Psoas muscle (tissue), 8 donors: ENCODE results near the gene CACNG5. TPM values are rescaled to one million over a fixed set of nuclear protein-coding genes. Genes with fewer than 3 reads are reported as not detected.

Source experiments
- ATAC-seq, 4 donors: fragments of 200-7000 bp; cut with Tn5 transposase; one replicate each; pipeline ENCODE4 v1.9.1; 2020; ENCODE audit warnings: moderate library complexity in 3 of 4, mild to moderate bottlenecking in 2 of 4
- DNase-seq, 2 donors: peaks; one replicate each; pipeline ENCODE4 v3.0.0-alpha.2; 2020
- H3K27ac ChIP-seq: fragments of 200-600 bp; one replicate; pipeline ENCODE4 v1.8.0; 2022
- H3K27me3 ChIP-seq, 3 donors: fragments of 200-600 bp in 1 of 3; one replicate each; pipeline versions ENCODE4 v1.6.1 to v1.8.0; 2013 to 2022; ENCODE audit warnings: low read length in 2 of 3, mild to moderate bottlenecking in 2 of 3, moderate library complexity in 1 of 3; ENCODE audit not compliant: insufficient read depth in 3 of 3
- H3K36me3 ChIP-seq, 2 donors: fragments of 200-600 bp in 1 of 2; one replicate each; pipeline versions ENCODE4 v1.6.1 to v1.8.0; 2013 to 2022; ENCODE audit warnings: low read depth in 1 of 2, mild to moderate bottlenecking in 1 of 2, moderate library complexity in 1 of 2; ENCODE audit not compliant: insufficient read depth in 1 of 2
- H3K4me1 ChIP-seq: fragments of 200-600 bp; one replicate; pipeline ENCODE4 v1.8.0; 2022
- H3K4me3 ChIP-seq: fragments of 200-600 bp; one replicate; pipeline ENCODE4 v1.8.0; 2022; ENCODE audit warnings: mild to moderate bottlenecking
- H3K9me3 ChIP-seq: fragments of 200-600 bp; one replicate; pipeline ENCODE4 v1.8.0; 2022
- WGBS, 3 donors: extraction: QIAGEN DNeasy Blood & Tissue Kit; methylation state at CpG; one replicate each; pipeline versions ENCODE4 v1.1.6 to v1.1.7; 2013; 5-methylcytosine and 5-hydroxymethylcytosine counted together
- intact Hi-C, 2 donors: fragments of 100-400 bp; cut with DNase I; formaldehyde crosslinking; loops; one replicate each; pipeline versions ENCODE4 v1.11.0 to v1.14.2; 2022
- polyA plus RNA-seq, 3 donors: library from polyadenylated mRNA; stranded (reverse); fragments of 200-250 nt; gene quantifications; one replicate each; pipeline ENCODE4 v1.2.3, GENCODE V29; 2013
- total RNA-seq, 4 donors: library from RNA; stranded (reverse); fragmentation: NEBNext Ultra II Directional in 2 of 4; extraction: Animal tissue kit (Norgen Biotek cat#: 25700) in 2 of 4; gene quantifications; one replicate each; pipeline versions ENCODE4 v1.2.1 to v1.2.4, GENCODE V29; 2021 to 2023
- TF ChIP-seq, protein P1 (sequence below): fragments of 200-600 bp; IDR thresholded peaks from one replicate; pipeline ENCODE4 v1.8.0; 2022; ENCODE audit warnings: antibody characterized with exemption
- donor health status: healthy with polysubstance abuse.
- donor health status: DM: no; HTN: no; CAD: no; lungs with moderate emphysema.
- donor health status: Bipolar disorder and iron deficiency.
- donor health status: healthy.
- donor health status: DM: yes; HTN: yes; CAD: no.
- donor health status: DM: no; HTN: no; CAD: no.
- donor health status: DM: no; HTN: no; CAD: no.
- donor health status: DM: yes; HTN: yes; CAD: no.

CACNG5 gene
- total and polyA plus RNA-seq, 7 donors: not detected

DNA sequence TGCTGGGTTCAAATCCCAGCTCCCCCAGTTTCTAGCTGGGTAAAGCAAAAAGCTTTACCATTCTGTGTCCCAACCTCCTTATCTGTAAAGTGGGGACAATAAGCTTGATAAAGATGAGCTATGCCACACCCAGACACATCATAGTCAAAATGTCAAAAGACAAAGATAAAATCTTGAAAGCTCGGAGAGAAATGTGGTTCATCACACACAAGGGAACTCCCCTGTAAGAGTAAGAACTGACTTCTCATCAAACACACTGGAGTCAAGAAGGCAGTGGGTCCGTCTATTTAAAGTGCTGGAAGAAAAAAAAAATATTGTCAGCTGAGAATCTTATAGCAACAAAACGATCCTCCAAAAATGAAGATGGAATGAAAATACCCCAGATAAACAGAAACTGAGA lies 25.3 kb downstream of the CACNG5 start:
- 76 to 81% (median 77%) methylated on average over 3 of the region's 3 CpGs for WGBS, 3 donors
- DNase-seq (no peak), ATAC-seq (no peak)
- Histone ChIP-seq H3K9me3 (peaks cover 7% of the 10 kb centered on the region), H3K27ac (no peak overlapping the region), H3K4me3 (no peak overlapping the region), H3K27me3 (no peaks in the 10 kb centered on the region), H3K36me3 (no peaks in the 10 kb centered on the region), H3K4me1 (no peaks in the 10 kb centered on the region)
- TF ChIP-seq, protein P1, sequence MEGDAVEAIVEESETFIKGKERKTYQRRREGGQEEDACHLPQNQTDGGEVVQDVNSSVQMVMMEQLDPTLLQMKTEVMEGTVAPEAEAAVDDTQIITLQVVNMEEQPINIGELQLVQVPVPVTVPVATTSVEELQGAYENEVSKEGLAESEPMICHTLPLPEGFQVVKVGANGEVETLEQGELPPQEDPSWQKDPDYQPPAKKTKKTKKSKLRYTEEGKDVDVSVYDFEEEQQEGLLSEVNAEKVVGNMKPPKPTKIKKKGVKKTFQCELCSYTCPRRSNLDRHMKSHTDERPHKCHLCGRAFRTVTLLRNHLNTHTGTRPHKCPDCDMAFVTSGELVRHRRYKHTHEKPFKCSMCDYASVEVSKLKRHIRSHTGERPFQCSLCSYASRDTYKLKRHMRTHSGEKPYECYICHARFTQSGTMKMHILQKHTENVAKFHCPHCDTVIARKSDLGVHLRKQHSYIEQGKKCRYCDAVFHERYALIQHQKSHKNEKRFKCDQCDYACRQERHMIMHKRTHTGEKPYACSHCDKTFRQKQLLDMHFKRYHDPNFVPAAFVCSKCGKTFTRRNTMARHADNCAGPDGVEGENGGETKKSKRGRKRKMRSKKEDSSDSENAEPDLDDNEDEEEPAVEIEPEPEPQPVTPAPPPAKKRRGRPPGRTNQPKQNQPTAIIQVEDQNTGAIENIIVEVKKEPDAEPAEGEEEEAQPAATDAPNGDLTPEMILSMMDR: no peak
- intact Hi-C loops: no loop called here

DNA sequence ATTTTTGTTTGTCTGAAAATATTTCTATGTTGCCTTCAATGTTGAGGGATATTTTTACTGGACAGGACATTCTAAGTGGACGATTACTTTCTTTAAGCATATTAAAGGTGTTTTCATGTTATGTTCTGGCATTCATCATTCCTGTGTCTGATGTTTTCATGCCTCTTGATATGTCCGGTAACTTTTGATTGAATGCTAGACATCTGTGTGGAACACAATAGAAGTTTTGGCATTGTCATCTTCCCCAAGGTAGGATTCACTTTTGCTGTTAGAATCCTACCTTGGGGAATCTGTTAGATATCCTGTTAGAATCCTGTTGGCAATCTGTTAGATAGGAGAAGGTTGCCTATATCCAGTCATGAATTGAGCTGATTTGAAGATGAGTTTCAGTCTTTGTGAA lies 28.9 kb downstream of the CACNG5 start:
- DNase-seq (no peak), ATAC-seq (no peak)
- H3K27me3 ChIP-seq: no peaks in the 10 kb centered on the region
- intact Hi-C loops: no loop called here
- 86 to 93% (median 87%) methylated on average over 2 of the region's 2 CpGs for WGBS, 3 donors
- no peaks in the 10 kb centered on the region for H3K4me1 ChIP-seq
- peaks cover 12% of the 10 kb centered on the region for H3K9me3 ChIP-seq
- no peaks in the 10 kb centered on the region for H3K36me3 ChIP-seq
- H3K27ac ChIP-seq: no peak overlapping the region
- H3K4me3 ChIP-seq: no peak overlapping the region
- TF ChIP-seq, protein P1: no peak

DNA sequence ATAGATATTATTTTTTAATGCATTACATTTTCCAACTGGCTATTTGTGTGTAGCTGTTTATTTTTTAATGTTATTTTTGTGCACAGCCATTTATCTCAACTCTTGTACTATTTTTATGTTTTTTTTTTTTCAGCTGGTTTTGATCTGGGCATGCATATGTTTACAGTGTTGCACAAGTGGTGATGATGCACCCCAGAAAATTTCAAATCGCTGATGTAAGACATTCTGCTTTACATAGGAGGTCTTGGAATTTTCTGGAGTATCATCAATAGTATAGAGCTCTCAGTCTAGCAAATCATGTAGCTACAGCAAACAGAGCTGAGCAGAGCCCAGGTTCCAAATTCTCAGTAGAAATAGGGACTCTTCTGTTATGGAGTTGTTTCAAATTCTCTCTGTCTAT lies 30.2 kb downstream of the CACNG5 start:
- Histone ChIP-seq H3K27me3 (no peaks in the 10 kb centered on the region), H3K36me3 (no peaks in the 10 kb centered on the region), H3K4me1 (no peaks in the 10 kb centered on the region), H3K27ac (no peak overlapping the region), H3K9me3 (peaks cover 12% of the 10 kb centered on the region), H3K4me3 (no peak overlapping the region)
- DNase-seq (no peak), ATAC-seq (no peak)
- intact Hi-C loops: no loop called here
- TF ChIP-seq, protein P1: no peak
- 90 to 98% (median 97%) methylated on average over 1 of the region's 1 CpG for WGBS, 3 donors

DNA sequence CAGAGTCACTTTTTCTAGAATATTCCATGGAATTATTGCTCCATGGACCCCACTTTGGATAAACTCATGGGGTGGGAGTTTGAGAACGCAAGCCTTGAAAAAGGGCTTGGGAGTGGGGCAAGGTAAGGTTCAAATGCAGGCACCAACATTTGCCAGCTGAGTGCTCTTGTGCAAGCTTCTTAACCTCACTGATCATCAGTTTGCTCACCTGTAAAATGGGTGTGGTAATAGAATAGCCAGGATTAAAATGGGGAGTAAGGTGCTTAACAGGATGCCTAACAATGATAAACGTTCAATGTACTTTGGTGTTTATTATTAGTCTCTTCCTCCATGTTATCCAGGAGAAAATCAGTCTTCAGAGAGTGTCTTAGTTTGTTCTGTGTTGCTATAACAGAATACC lies 39.0 kb downstream of the CACNG5 start:
- H3K36me3 ChIP-seq: no peaks in the 10 kb centered on the region
- H3K27ac ChIP-seq: no peak overlapping the region
- no peaks in the 10 kb centered on the region for H3K9me3 ChIP-seq
- H3K4me1 ChIP-seq: no peaks in the 10 kb centered on the region
- WGBS, 3 donors: 63 to 89% (median 85%) methylated on average over 2 of the region's 2 CpGs
- intact Hi-C loops: no loop called here
- no peaks in the 10 kb centered on the region for H3K27me3 ChIP-seq
- no peak for DNase-seq
- no peak for ATAC-seq
- TF ChIP-seq, protein P1: no peak
- no peak overlapping the region for H3K4me3 ChIP-seq

DNA sequence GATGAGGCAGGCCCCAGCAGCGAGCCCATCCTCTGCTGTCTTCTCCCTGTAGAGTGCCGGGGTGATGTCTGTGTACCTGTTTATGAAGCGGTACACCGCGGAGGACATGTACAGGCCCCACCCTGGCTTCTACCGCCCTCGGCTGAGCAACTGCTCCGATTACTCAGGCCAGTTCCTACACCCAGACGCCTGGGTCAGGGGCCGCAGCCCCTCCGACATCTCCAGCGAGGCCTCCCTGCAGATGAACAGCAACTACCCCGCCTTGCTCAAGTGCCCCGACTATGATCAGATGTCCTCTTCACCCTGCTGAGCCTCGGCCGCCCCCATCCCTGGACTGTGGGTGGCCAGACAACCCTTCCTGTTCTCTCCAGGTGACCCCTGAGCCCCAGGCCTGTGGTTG lies 50.0 kb downstream of the CACNG5 start:
- 93 to 94% (median 94%) methylated on average over 16 of the region's 16 CpGs for WGBS, 3 donors
- no peak for DNase-seq
- TF ChIP-seq, protein P1: no peak
- no peak for ATAC-seq
- Histone ChIP-seq H3K4me3 (no peak overlapping the region), H3K36me3 (no peaks in the 10 kb centered on the region), H3K27me3 (peaks cover 0 to 4% (median 0%) of the 10 kb centered on the region in 3 donors), H3K4me1 (no peaks in the 10 kb centered on the region), H3K9me3 (no peaks in the 10 kb centered on the region), H3K27ac (no peak overlapping the region)
- intact Hi-C loops: no loop called here
